Measurements from ENCODE around the gene GDPD5.

Gene GDPD5

GRCh38 chr11:75556275-75556674, 30.5 kb upstream of the GDPD5 start:
- DNase-seq (ENCODE audit: low read depth) = no peak
- no peak overlapping the region for H3K4me3 ChIP-seq (ENCODE audit: low read length)
- TF ChIP-seq, protein P1, sequence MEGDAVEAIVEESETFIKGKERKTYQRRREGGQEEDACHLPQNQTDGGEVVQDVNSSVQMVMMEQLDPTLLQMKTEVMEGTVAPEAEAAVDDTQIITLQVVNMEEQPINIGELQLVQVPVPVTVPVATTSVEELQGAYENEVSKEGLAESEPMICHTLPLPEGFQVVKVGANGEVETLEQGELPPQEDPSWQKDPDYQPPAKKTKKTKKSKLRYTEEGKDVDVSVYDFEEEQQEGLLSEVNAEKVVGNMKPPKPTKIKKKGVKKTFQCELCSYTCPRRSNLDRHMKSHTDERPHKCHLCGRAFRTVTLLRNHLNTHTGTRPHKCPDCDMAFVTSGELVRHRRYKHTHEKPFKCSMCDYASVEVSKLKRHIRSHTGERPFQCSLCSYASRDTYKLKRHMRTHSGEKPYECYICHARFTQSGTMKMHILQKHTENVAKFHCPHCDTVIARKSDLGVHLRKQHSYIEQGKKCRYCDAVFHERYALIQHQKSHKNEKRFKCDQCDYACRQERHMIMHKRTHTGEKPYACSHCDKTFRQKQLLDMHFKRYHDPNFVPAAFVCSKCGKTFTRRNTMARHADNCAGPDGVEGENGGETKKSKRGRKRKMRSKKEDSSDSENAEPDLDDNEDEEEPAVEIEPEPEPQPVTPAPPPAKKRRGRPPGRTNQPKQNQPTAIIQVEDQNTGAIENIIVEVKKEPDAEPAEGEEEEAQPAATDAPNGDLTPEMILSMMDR (conservative IDR thresholded peaks at IDR 0.05; ENCODE audit: low read length) = no peak

- TF ChIP-seq, protein P1 (conservative IDR thresholded peaks at IDR 0.05; ENCODE audit: low read length) = no peak
- H3K4me3 ChIP-seq (ENCODE audit: low read length) = no peak overlapping the region; the same call in 1 of the 2 replicates
- no peak for DNase-seq (ENCODE audit: low read depth)
Observed at GRCh38 chr11:75555079-75555811, 29.5 kb upstream of the GDPD5 start.

- TF ChIP-seq, protein P1 (conservative IDR thresholded peaks at IDR 0.05; ENCODE audit: low read length) = no peak
- peak overlapping the region; percentile 48 for H3K4me3 ChIP-seq (ENCODE audit: low read length)
- peak; percentile 100 for DNase-seq (ENCODE audit: low read depth)
Observed at GRCh38 chr11:75554258-75555022, 28.7 kb upstream of the GDPD5 start.

- no peak for DNase-seq (ENCODE audit: low read depth)
- TF ChIP-seq, protein P1 (conservative IDR thresholded peaks at IDR 0.05; ENCODE audit: low read length) = no peak
- peak overlapping the region; percentile 30; the same call in 1 of the 2 replicates for H3K4me3 ChIP-seq (ENCODE audit: low read length)
Observed at GRCh38 chr11:75553889-75554257, 28.1 kb upstream of the GDPD5 start.

DNA sequence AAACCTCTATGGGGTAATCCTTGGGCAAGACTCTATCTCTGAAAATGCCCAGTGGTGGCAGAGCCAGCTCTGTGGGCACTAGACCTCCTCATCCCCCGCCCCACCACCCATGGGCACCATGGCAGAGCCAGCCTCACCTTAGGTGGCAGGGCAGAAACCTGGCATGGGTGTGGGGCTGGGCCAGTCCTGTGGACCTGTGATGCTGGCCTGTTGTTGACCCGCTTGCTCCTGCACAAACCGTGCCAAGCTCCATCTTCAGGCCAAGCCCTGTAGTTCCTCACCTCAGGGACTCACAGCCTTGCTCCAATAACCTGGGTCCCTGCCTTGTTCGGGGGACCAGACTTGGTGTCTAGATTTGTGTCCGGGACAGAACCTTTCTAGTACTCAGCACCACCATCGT, 27.4 kb upstream of the GDPD5 start:
- DNase-seq (ENCODE audit: low read depth) = no peak
- TF ChIP-seq, protein P1 (conservative IDR thresholded peaks at IDR 0.05; ENCODE audit: low read length) = no peak
- no peak overlapping the region for H3K4me3 ChIP-seq (ENCODE audit: low read length)

GRCh38 chr11:75549370-75549958, 23.7 kb upstream of the GDPD5 start:
- no peak for DNase-seq (ENCODE audit: low read depth)
- TF ChIP-seq, protein P1 (conservative IDR thresholded peaks at IDR 0.05; ENCODE audit: low read length) = no peak
- no peak overlapping the region for H3K4me3 ChIP-seq (ENCODE audit: low read length)

All from AG10803 (cell line).